Activated naive CD4-positive, alpha-beta T cell (primary cell): ENCODE measurements around the gene IL1RAPL2.
"Not testable (repeated sequence)": the region's sequence is repeated elsewhere in the genome, so short reads cannot be mapped to it uniquely, and the experiment has no call there.

Experiments used
- DNase-seq, 4 experiments: peaks; one replicate each; lab custom pipeline; 2025; lab: John Stamatoyannopoulos, UW

Gene IL1RAPL2

DNA sequence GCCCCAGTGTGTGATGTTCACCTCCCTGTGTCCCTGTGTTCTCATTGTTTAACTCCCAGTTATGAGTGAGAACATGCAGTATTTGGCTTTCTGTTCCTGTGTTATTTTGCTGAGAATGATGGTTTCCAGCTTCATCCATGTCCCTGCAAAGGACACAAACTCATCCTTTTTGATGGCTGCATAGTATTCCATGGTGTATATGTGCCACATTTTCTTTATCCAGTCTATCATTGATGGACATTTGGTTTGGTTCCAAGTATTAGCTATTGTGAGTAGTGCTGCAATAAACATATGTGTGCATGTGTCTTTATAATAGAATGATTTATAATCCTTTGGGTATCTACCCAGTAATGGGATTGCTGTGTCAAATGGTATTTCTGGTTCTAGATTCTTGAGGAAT, 1239.7 kb downstream of the IL1RAPL2 start:
- not testable (repeated sequence) for DNase-seq

DNA sequence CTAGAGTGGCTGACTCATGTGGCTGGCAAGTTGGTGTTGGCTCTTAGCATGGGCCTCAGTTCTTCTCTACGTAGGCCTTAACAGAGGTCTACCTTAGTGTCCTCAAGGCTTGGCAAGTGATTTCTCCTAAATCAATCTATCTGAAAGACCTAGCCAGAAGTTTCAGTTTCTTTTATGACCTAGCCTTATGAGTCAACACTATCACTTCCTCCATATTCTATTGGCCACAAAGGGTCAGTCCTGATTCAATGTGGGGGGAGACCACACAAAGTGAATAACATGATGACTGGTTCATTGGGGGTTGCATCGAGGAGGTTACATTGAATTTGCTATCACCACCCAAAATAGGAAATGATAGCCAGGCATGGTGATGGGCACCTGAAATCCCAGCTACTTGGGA, 1250.5 kb downstream of the IL1RAPL2 start:
- DNase-seq = no peak
